Measurements from ENCODE around the gene SAMD5. TPM values are rescaled to one million over a fixed set of nuclear protein-coding genes. Genes with fewer than 3 reads are reported as not detected.

The SAMD5 gene
- total and polyA plus RNA-seq, 2 experiments from 2014 or later = 0.03 TPM; not detected in 1

- Histone ChIP-seq H3K4me3 (no peak overlapping the region), H3K27me3 (ENCODE audit: insufficient read depth) (no peaks in the 10 kb centered on the region), H2AFZ (no peak overlapping the region), H3K79me2 (replicated peaks; ENCODE audit: insufficient read depth) (no peaks in the 10 kb centered on the region), H4K20me1 (replicated peaks; ENCODE audit: insufficient read depth) (no peaks in the 10 kb centered on the region), H3K27ac (ENCODE audit: low read depth) (no peak overlapping the region), H3K4me2 (no peak overlapping the region), H3K4me1 (ENCODE audit: insufficient read depth) (no peaks in the 10 kb centered on the region), H3F3A (replicated peaks; ENCODE audit: low read depth) (no peaks in the 10 kb centered on the region), H3K9me2 (ENCODE audit: insufficient read depth) (no peaks in the 10 kb centered on the region), H3K36me3 (ENCODE audit: insufficient read depth) (no peaks in the 10 kb centered on the region)
- no peaks in the 10 kb centered on the region for H3K27me3 Mint-ChIP-seq (ENCODE audit: insufficient read depth, low read depth, poor library complexity)
- no peak overlapping the region for H3K27ac Mint-ChIP-seq
- ATAC-seq (no peak), DNase-seq (ENCODE audit: low spot score) (no peak)
- TF ChIP-seq ETS1 (IDR thresholded peaks at IDR 0.05) = no peak
- H3K4me1 Mint-ChIP-seq = peaks cover 5% of the 10 kb centered on the region; the same call in 2 of the 3 replicates
- no peak overlapping the region for H3K4me3 Mint-ChIP-seq
- no peaks in the 10 kb centered on the region for H3K9me3 Mint-ChIP-seq
- no peaks in the 10 kb centered on the region for H3K36me3 Mint-ChIP-seq (ENCODE audit: low read depth)
These were observed 17.2 kb downstream of the SAMD5 start for GRCh38 chr6:147525519-147526209.

GRCh38 chr6:147527197-147527596 lies 18.7 kb downstream of the SAMD5 start:
- no peak for ATAC-seq
- no peaks in the 10 kb centered on the region for H3K27me3 Mint-ChIP-seq (ENCODE audit: insufficient read depth, low read depth, poor library complexity)
- TF ChIP-seq CREB1 (CRISPR knock-in tag; IDR thresholded peaks at IDR 0.05; ENCODE audit: low read depth) (no peak), EZH2phosphoT487 (IDR thresholded peaks at IDR 0.05; ENCODE audit: unreplicated experiment) (no peak), STAT1 (IDR thresholded peaks at IDR 0.05; ENCODE audit: unreplicated experiment) (no peak), ETS1 (IDR thresholded peaks at IDR 0.05) (no peak), POLR2AphosphoS5 (IDR thresholded peaks at IDR 0.05; ENCODE audit: low read depth) (no peak), ZNF114 (CRISPR knock-in tag; IDR thresholded peaks at IDR 0.05) (no peak), NANOG (IDR thresholded peaks at IDR 0.05; ENCODE audit: borderline replicate concordance) (no peak), ZNF331 (CRISPR knock-in tag; IDR thresholded peaks at IDR 0.05; ENCODE audit: low read depth) (no peak), JUNB (IDR thresholded peaks at IDR 0.05; ENCODE audit: unreplicated experiment) (no peak), REST (IDR thresholded peaks at IDR 0.05; ENCODE audit: unreplicated experiment) (no peak)

More at GRCh38 chr6:147527197-147527596, 18.7 kb downstream of the SAMD5 start:
- Histone ChIP-seq H3F3A (replicated peaks; ENCODE audit: low read depth) (no peaks in the 10 kb centered on the region), H3K4me2 (no peak overlapping the region), H3K36me3 (ENCODE audit: insufficient read depth) (no peaks in the 10 kb centered on the region), H4K20me1 (replicated peaks; ENCODE audit: insufficient read depth) (no peaks in the 10 kb centered on the region), H3K4me1 (ENCODE audit: insufficient read depth) (no peaks in the 10 kb centered on the region), H3K9me2 (ENCODE audit: insufficient read depth) (no peaks in the 10 kb centered on the region), H3K79me2 (replicated peaks; ENCODE audit: insufficient read depth) (no peaks in the 10 kb centered on the region), H3K4me3 (no peak overlapping the region), H2AFZ (no peak overlapping the region), H3K27me3 (ENCODE audit: insufficient read depth) (no peaks in the 10 kb centered on the region), H3K27ac (ENCODE audit: low read depth) (no peak overlapping the region)
- Mint-ChIP-seq H3K27ac (no peak overlapping the region), H3K4me3 (no peak overlapping the region), H3K36me3 (ENCODE audit: low read depth) (no peaks in the 10 kb centered on the region), H3K9me3 (no peaks in the 10 kb centered on the region), H3K4me1 (peaks cover 5% of the 10 kb centered on the region; the same call in 2 of the 3 replicates)
- no peak for DNase-seq (ENCODE audit: low spot score)

All from GM23338 (cell line).